PC-3 (cell line): ENCODE data around the gene GRPEL2.

Experiments
- CTCF ChIP-seq: fragments of 300-600 bp; sonication (generic); conservative IDR thresholded peaks from 2 replicates; pipeline ENCODE4 v1.5.1; 2017; ENCODE audit warnings: antibody characterized with exemption, low read depth, mild to moderate bottlenecking, low read length
- EZH2 ChIP-seq: fragments of 300-600 bp; sonication (generic); IDR thresholded peaks from one replicate; pipeline ENCODE4 v1.6.1; 2017; ENCODE audit warnings: antibody characterized with exemption, mild to moderate bottlenecking, low read length; ENCODE audit not compliant: unreplicated experiment
- EZH2phosphoT487 ChIP-seq: fragments of 300-600 bp; sonication (generic); IDR thresholded peaks from 2 replicates; pipeline ENCODE4 v1.6.1; 2018; ENCODE audit warnings: mild to moderate bottlenecking, antibody characterized with exemption, low read length, borderline replicate concordance

- TF ChIP-seq CTCF, result no peak
- no peak for TF ChIP-seq EZH2
- no peak for TF ChIP-seq EZH2phosphoT487
These were observed 20.7 kb upstream of the GRPEL2 start for GRCh38 chr5:149324641-149325040.
